Neural progenitor cell (in vitro differentiated cells): Measurements from ENCODE around the gene C20orf96. TPM values are rescaled to one million over a fixed set of nuclear protein-coding genes. Genes with fewer than 3 reads are reported as not detected.

ENCODE experiments used
- DNase-seq: peaks from one replicate; pipeline ENCODE4 v3.0.0-alpha.2; 2016; ENCODE audit warnings: low spot score
- H2AFZ ChIP-seq: fragments of 200-600 bp; sonication (generic); replicated peaks from 2 replicates; pipeline ENCODE4 v1.6.1; 2016; ENCODE audit warnings: antibody characterized with exemption
- H3F3A ChIP-seq: fragments of 200-600 bp; sonication (generic); 2 replicates; pipeline ENCODE4 v1.6.1; 2016; ENCODE audit warnings: antibody characterized with exemption, low read depth
- H3K27ac ChIP-seq: fragments of 200-600 bp; sonication (generic); 2 replicates; pipeline ENCODE4 v1.5.1; 2016; ENCODE audit warnings: mild to moderate bottlenecking
- H3K27me3 ChIP-seq: fragments of 200-600 bp; sonication (generic); 2 replicates; pipeline ENCODE4 v1.6.1; 2016; ENCODE audit warnings: mild to moderate bottlenecking, moderate library complexity
- H3K36me3 ChIP-seq: fragments of 200-600 bp; sonication (generic); 2 replicates; pipeline ENCODE4 v1.5.1; 2016
- H3K4me1 ChIP-seq: fragments of 200-600 bp; sonication (generic); 2 replicates; pipeline ENCODE4 v1.6.1; 2016; ENCODE audit warnings: mixed run types
- H3K4me2 ChIP-seq: fragments of 200-600 bp; sonication (generic); 2 replicates; pipeline ENCODE4 v1.6.1; 2016
- H3K4me3 ChIP-seq: fragments of 200-600 bp; sonication (generic); 2 replicates; pipeline ENCODE4 v1.5.1; 2016
- H3K79me2 ChIP-seq: fragments of 200-600 bp; sonication (generic); 2 replicates; pipeline ENCODE4 v1.6.1; 2016; ENCODE audit warnings: low read depth
- H3K9ac ChIP-seq: fragments of 200-600 bp; sonication (generic); 2 replicates; pipeline ENCODE4 v1.6.1; 2016
- H3K9me3 ChIP-seq: fragments of 200-600 bp; sonication (generic); 2 replicates; pipeline ENCODE4 v1.5.1; 2016; ENCODE audit warnings: low read depth
- H4K20me1 ChIP-seq: fragments of 200-600 bp; sonication (generic); 2 replicates; pipeline ENCODE4 v1.6.1; 2016; ENCODE audit warnings: low read depth
- H3K27ac Mint-ChIP-seq: 3 replicates; pipeline ENCODE4 v1.8.0; 2021; ENCODE audit warnings: mixed read lengths
- H3K27me3 Mint-ChIP-seq: 2 replicates; pipeline ENCODE4 v1.8.0; 2022; ENCODE audit warnings: low read depth, mild to moderate bottlenecking, inconsistent platforms, moderate library complexity, mixed read lengths; ENCODE audit not compliant: insufficient read depth
- H3K36me3 Mint-ChIP-seq: 3 replicates; pipeline ENCODE4 v1.8.0; 2021; ENCODE audit warnings: mixed read lengths
- H3K4me1 Mint-ChIP-seq: 3 replicates; pipeline ENCODE4 v1.8.0; 2021; ENCODE audit warnings: mixed read lengths
- H3K4me3 Mint-ChIP-seq: 3 replicates; pipeline ENCODE4 v1.8.0; 2021; ENCODE audit warnings: mild to moderate bottlenecking, moderate library complexity, mixed read lengths
- H3K9me3 Mint-ChIP-seq: 3 replicates; pipeline ENCODE4 v1.8.0; 2020; ENCODE audit warnings: mixed read lengths
- CTCF ChIP-seq: fragments of 200-600 bp; sonication (generic); IDR thresholded peaks from 2 replicates; pipeline ENCODE4 v1.5.1; 2017; ENCODE audit warnings: antibody characterized with exemption, mild to moderate bottlenecking
- EZH2 ChIP-seq: fragments of 200-600 bp; sonication (generic); IDR thresholded peaks from 2 replicates; pipeline ENCODE4 v1.6.1; 2017; ENCODE audit warnings: antibody characterized with exemption, mild to moderate bottlenecking, moderate library complexity
- EZH2phosphoT487 ChIP-seq: fragments of 200-600 bp; sonication (generic); IDR thresholded peaks from 2 replicates; pipeline ENCODE4 v1.6.1; 2017; ENCODE audit warnings: antibody characterized with exemption
- total RNA-seq: library from RNA; depleted of rRNA; stranded (reverse); fragments of >200 nt; gene quantifications from 2 replicates; pipeline ENCODE4 v1.2.3, GENCODE V29; 2015; ENCODE audit warnings: low replicate concordance

Gene C20orf96
- total RNA-seq, 1 donor from 2014 or later, result 6.0 TPM

GRCh38 chr20:328027-328974 is 37.8 kb upstream of the C20orf96 start:
- peaks cover 58% of the 10 kb centered on the region for H3K79me2 ChIP-seq
- no peaks in the 10 kb centered on the region for H3K9me3 ChIP-seq
- TF ChIP-seq CTCF (no peak), EZH2phosphoT487 (no peak), EZH2 (no peak)
- H3K36me3 Mint-ChIP-seq, result peaks cover 12% of the 10 kb centered on the region
- no peak for DNase-seq
- peaks cover 56% of the 10 kb centered on the region for H3F3A ChIP-seq
- H4K20me1 ChIP-seq, result peaks cover 60% of the 10 kb centered on the region
- H3K27ac Mint-ChIP-seq, result peak overlapping the region; percentile 73
- peaks cover 5% of the 10 kb centered on the region for H3K27me3 Mint-ChIP-seq
- H3K9ac ChIP-seq, result peak overlapping the region; percentile 38
- peaks cover 39% of the 10 kb centered on the region for H3K4me1 Mint-ChIP-seq
- H3K27ac ChIP-seq, result no peak overlapping the region
- no peaks in the 10 kb centered on the region for H3K27me3 ChIP-seq
- peaks cover 26% of the 10 kb centered on the region for H3K4me1 ChIP-seq
- H2AFZ ChIP-seq, result no peak overlapping the region
- H3K9me3 Mint-ChIP-seq, result peaks cover 2% of the 10 kb centered on the region
- H3K4me2 ChIP-seq, result peak overlapping the region; percentile 94
- H3K36me3 ChIP-seq, result no peaks in the 10 kb centered on the region
- peak overlapping the region; percentile 97 for H3K4me3 ChIP-seq
- H3K4me3 Mint-ChIP-seq, result peak overlapping the region; percentile 94

- peak overlapping the region; percentile 38 for H3K9ac ChIP-seq
- no peaks in the 10 kb centered on the region for H3K9me3 ChIP-seq
- H3K4me1 ChIP-seq, result peaks cover 27% of the 10 kb centered on the region
- H3K27ac ChIP-seq, result no peak overlapping the region
- peak overlapping the region; percentile 94 for H3K4me2 ChIP-seq
- peaks cover 13% of the 10 kb centered on the region for H3K36me3 Mint-ChIP-seq
- peaks cover 9% of the 10 kb centered on the region for H3K27me3 Mint-ChIP-seq
- H3K4me1 Mint-ChIP-seq, result peaks cover 43% of the 10 kb centered on the region
- H3K4me3 ChIP-seq, result peak overlapping the region; percentile 97
- DNase-seq, result peak; percentile 98
- H2AFZ ChIP-seq, result no peak overlapping the region
- no peak overlapping the region for H3K27ac Mint-ChIP-seq
- H3K4me3 Mint-ChIP-seq, result peak overlapping the region; percentile 94
- H4K20me1 ChIP-seq, result peaks cover 51% of the 10 kb centered on the region
- no peaks in the 10 kb centered on the region for H3K36me3 ChIP-seq
- H3K27me3 ChIP-seq, result no peaks in the 10 kb centered on the region
- peaks cover 65% of the 10 kb centered on the region for H3K79me2 ChIP-seq
- H3K9me3 Mint-ChIP-seq, result peaks cover 2% of the 10 kb centered on the region
- TF ChIP-seq CTCF (no peak), EZH2 (no peak), EZH2phosphoT487 (no peak)
- peaks cover 61% of the 10 kb centered on the region for H3F3A ChIP-seq
These were observed 36.9 kb upstream of the C20orf96 start for GRCh38 chr20:327186-328026.

DNA sequence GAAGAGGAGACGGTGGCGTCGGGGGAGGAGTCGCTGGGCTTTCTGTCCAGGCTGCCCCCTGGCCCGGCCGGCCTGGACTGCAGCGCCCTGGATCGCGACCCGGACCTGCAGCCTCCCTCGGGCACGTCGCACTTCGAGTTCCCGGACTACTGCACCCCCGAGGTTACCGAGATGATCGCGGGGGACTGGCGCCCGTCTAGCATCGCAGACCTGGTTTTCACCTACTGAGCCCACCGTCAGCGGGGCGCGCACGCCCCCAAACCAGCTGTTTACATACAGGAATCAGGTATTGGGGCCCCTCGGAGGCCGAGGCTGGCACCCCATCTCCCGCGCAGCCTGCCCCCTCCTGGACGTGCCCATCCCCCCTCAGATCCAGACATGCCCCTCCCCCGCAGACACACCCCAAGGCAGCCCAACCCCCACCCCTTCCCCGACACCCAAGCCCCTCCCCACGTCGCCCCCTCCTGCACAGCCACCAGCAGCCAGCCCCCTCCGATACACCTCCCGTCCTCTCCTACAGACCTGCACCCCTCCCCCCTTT is 36.2 kb upstream of the C20orf96 start:
- Histone ChIP-seq H3K36me3 (no peaks in the 10 kb centered on the region), H3K79me2 (peaks cover 65% of the 10 kb centered on the region), H3K9me3 (no peaks in the 10 kb centered on the region), H3K27ac (peak overlapping the region; percentile 92), H4K20me1 (peaks cover 44% of the 10 kb centered on the region), H3K4me1 (peaks cover 27% of the 10 kb centered on the region), H3K4me2 (peak overlapping the region; percentile 80), H3K4me3 (peak overlapping the region; percentile 97), H3K9ac (peak overlapping the region; percentile 31), H3F3A (peaks cover 61% of the 10 kb centered on the region), H2AFZ (no peak overlapping the region), H3K27me3 (no peaks in the 10 kb centered on the region)
- peak overlapping the region; percentile 94 for H3K4me3 Mint-ChIP-seq
- H3K9me3 Mint-ChIP-seq, result peaks cover 2% of the 10 kb centered on the region
- peaks cover 15% of the 10 kb centered on the region for H3K36me3 Mint-ChIP-seq
- H3K4me1 Mint-ChIP-seq, result peaks cover 45% of the 10 kb centered on the region
- TF ChIP-seq CTCF, result peak; percentile 24
- TF ChIP-seq EZH2, result no peak
- peak; percentile 73 for DNase-seq
- peaks cover 11% of the 10 kb centered on the region for H3K27me3 Mint-ChIP-seq
- no peak overlapping the region for H3K27ac Mint-ChIP-seq
